ENCODE data around the gene SPHK2.
"Not testable (repeated sequence)": the region's sequence is repeated elsewhere in the genome, so short reads cannot be mapped to it uniquely, and the experiment has no call there.

SPHK2 gene

DNA sequence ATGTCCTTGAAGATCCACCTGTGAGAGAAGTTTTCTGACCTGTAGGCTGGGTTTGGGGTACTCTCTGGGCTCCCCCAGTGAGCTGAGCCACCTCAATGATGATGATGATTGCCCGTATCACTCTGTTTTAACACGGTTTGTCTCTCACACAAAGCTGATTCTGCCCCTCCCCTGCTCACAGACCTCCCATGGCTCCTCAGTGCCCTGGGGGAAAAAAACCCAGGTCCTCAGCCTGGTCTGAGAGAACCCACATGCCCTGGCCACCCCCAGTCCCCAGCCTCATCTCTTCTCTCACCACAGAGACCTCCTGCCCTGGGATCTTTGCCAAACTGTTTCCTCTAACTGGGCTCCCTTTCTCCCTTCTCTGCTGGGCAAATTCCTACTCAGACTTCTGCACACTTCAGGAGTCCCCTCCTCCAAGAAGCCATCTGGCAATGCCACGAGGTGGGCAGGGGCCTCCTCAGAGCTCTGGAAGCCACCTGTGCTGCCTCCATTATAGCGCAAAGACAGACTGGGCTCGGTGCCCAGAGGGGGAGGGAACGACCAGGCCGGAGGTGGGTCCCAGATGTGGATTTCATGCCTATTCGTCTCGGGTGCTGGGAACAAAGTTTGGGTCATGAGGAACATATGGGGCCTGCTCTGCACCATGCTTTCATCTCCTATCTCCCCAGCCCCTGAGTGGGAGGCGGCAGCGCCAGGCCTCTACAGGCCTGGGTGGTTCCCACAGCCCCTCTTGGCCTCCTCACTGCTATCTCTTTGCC lies 35.2 kb downstream of the SPHK2 start:
- Histone ChIP-seq H3K4me2 (ENCODE audit: insufficient read depth, low read length) (no peak overlapping the region), H2AFZ (ENCODE audit: low read depth, low read length) (peak overlapping the region; percentile 57)
- TF ChIP-seq, protein P1, sequence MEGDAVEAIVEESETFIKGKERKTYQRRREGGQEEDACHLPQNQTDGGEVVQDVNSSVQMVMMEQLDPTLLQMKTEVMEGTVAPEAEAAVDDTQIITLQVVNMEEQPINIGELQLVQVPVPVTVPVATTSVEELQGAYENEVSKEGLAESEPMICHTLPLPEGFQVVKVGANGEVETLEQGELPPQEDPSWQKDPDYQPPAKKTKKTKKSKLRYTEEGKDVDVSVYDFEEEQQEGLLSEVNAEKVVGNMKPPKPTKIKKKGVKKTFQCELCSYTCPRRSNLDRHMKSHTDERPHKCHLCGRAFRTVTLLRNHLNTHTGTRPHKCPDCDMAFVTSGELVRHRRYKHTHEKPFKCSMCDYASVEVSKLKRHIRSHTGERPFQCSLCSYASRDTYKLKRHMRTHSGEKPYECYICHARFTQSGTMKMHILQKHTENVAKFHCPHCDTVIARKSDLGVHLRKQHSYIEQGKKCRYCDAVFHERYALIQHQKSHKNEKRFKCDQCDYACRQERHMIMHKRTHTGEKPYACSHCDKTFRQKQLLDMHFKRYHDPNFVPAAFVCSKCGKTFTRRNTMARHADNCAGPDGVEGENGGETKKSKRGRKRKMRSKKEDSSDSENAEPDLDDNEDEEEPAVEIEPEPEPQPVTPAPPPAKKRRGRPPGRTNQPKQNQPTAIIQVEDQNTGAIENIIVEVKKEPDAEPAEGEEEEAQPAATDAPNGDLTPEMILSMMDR (IDR thresholded peaks at IDR 0.05; ENCODE audit: borderline replicate concordance, extremely low read depth, low read length, poor library complexity, severe bottlenecking), result no peak
- TF ChIP-seq EZH2 (IDR thresholded peaks at IDR 0.05; ENCODE audit: borderline replicate concordance, low read depth, low read length, severe bottlenecking), result no peak

GRCh38 chr19:48656840-48657474 lies 37.7 kb downstream of the SPHK2 start:
- Histone ChIP-seq H3K27ac (ENCODE audit: low read length) (no peak overlapping the region), H3K9me3 (ENCODE audit: insufficient read depth, low read length, severe bottlenecking) (no peaks in the 10 kb centered on the region), H3K4me2 (ENCODE audit: insufficient read depth, low read length) (no peak overlapping the region), H3K27me3 (ENCODE audit: insufficient read depth, low read length, poor library complexity) (no peaks in the 10 kb centered on the region), H3K79me2 (ENCODE audit: insufficient read depth, low read length) (no peaks in the 10 kb centered on the region), H3K4me1 (ENCODE audit: insufficient read depth, low read length) (peaks cover 29% of the 10 kb centered on the region), H2AFZ (ENCODE audit: low read depth, low read length) (no peak overlapping the region), H3K36me3 (ENCODE audit: insufficient read depth, low read length) (no peaks in the 10 kb centered on the region), H3K9ac (ENCODE audit: low read depth, low read length) (no peak overlapping the region), H3K4me3 (ENCODE audit: low read depth in 1 of 2, low read length in 2 of 2) (no peak overlapping the region), H4K20me1 (ENCODE audit: insufficient read depth, low read length) (no peaks in the 10 kb centered on the region)
- no peak for ATAC-seq (ENCODE audit: insufficient read depth, low read depth)
- DNase-seq, result no peak
- TF ChIP-seq, protein P1 (IDR thresholded peaks at IDR 0.05; ENCODE audit: borderline replicate concordance, extremely low read depth, low read length, poor library complexity, severe bottlenecking), result no peak

More for the DNA sequence above, 35.2 kb downstream of the SPHK2 start:
- no peak overlapping the region for H3K4me3 ChIP-seq (ENCODE audit: low read depth in 1 of 2, low read length in 2 of 2)
- H3K27me3 ChIP-seq (ENCODE audit: insufficient read depth, low read length, poor library complexity), result no peaks in the 10 kb centered on the region
- no peaks in the 10 kb centered on the region for H3K9me3 ChIP-seq (ENCODE audit: insufficient read depth, low read length, severe bottlenecking)
- H3K79me2 ChIP-seq (ENCODE audit: insufficient read depth, low read length), result no peaks in the 10 kb centered on the region
- H3K36me3 ChIP-seq (ENCODE audit: insufficient read depth, low read length), result no peaks in the 10 kb centered on the region
- H3K4me1 ChIP-seq (ENCODE audit: insufficient read depth, low read length), result peaks cover 14% of the 10 kb centered on the region
- peak overlapping the region; percentile 25; the same call in 1 of the 2 replicates for H3K9ac ChIP-seq (ENCODE audit: low read depth, low read length)
- H4K20me1 ChIP-seq (ENCODE audit: insufficient read depth, low read length), result no peaks in the 10 kb centered on the region
- DNase-seq, result peak; percentile 75
- ATAC-seq (ENCODE audit: insufficient read depth, low read depth), result peak; percentile 80
- peak overlapping the region; percentile 58 for H3K27ac ChIP-seq (ENCODE audit: low read length)

DNA sequence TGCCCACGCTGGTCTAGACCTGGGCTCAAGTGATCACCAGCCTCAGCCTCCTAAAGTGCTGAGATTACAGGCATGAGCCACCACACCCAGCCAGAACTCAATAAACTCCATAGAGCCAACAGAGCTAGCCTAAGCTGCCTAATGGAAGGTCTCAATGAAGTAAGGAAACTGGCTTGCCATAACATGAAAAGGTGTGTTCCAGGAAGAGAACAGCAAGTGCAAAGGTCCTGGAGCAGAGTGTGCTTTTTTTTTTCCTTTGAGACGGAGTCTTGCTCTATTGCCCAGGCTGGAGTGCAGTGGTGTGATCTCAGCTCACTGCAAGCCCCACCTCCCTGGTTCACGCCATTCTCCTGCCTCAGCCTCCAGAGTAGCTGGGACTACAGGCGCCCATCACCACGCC lies 38.5 kb downstream of the SPHK2 start:
- not testable (repeated sequence) for H4K20me1 ChIP-seq (ENCODE audit: insufficient read depth, low read length); H3K27ac ChIP-seq (ENCODE audit: low read length); H3K36me3 ChIP-seq (ENCODE audit: insufficient read depth, low read length); H3K9ac ChIP-seq (ENCODE audit: low read depth, low read length); H3K79me2 ChIP-seq (ENCODE audit: insufficient read depth, low read length); DNase-seq; H2AFZ ChIP-seq (ENCODE audit: low read depth, low read length); H3K27me3 ChIP-seq (ENCODE audit: insufficient read depth, low read length, poor library complexity); H3K4me2 ChIP-seq (ENCODE audit: insufficient read depth, low read length); ATAC-seq (ENCODE audit: insufficient read depth, low read depth); H3K9me3 ChIP-seq (ENCODE audit: insufficient read depth, low read length, severe bottlenecking); H3K4me3 ChIP-seq (ENCODE audit: low read depth in 1 of 2, low read length in 2 of 2)
- H3K4me1 ChIP-seq (ENCODE audit: insufficient read depth, low read length), result peaks cover 29% of the 10 kb centered on the region

DNA sequence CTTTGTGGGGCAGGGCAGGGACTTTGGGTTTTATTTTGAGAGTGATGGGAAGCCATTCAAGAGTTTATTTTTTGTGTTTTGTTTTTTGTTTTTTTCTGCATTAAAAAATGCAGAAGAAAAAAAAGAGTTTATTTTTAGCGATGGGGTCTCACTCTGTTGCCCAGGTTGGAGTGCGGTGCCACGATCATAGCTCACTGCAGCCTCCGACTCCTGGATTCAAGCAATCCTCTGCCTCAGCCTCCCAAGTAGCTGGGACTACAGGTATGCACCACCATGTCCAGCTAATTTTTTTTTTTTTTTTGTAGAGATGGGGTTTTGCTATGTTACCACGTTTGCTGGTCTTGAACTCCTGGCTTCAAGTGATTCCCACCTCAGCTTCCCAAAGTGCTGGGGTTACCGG lies 39.2 kb downstream of the SPHK2 start:
- H3K4me1 ChIP-seq (ENCODE audit: insufficient read depth, low read length), result peaks cover 29% of the 10 kb centered on the region
- H3K4me3 ChIP-seq (ENCODE audit: low read depth in 1 of 2, low read length in 2 of 2), result no peak overlapping the region
- no peaks in the 10 kb centered on the region for H3K27me3 ChIP-seq (ENCODE audit: insufficient read depth, low read length, poor library complexity)
- TF ChIP-seq, protein P1 (IDR thresholded peaks at IDR 0.05; ENCODE audit: borderline replicate concordance, extremely low read depth, low read length, poor library complexity, severe bottlenecking), result no peak
- no peak for TF ChIP-seq EZH2 (IDR thresholded peaks at IDR 0.05; ENCODE audit: borderline replicate concordance, low read depth, low read length, severe bottlenecking)
- no peak overlapping the region for H3K4me2 ChIP-seq (ENCODE audit: insufficient read depth, low read length)
- no peak overlapping the region for H3K27ac ChIP-seq (ENCODE audit: low read length)
- ATAC-seq (ENCODE audit: insufficient read depth, low read depth) (no peak), DNase-seq (no peak)
- no peak overlapping the region for H2AFZ ChIP-seq (ENCODE audit: low read depth, low read length)
- no peaks in the 10 kb centered on the region for H3K9me3 ChIP-seq (ENCODE audit: insufficient read depth, low read length, severe bottlenecking)
- H3K36me3 ChIP-seq (ENCODE audit: insufficient read depth, low read length), result no peaks in the 10 kb centered on the region
- H3K79me2 ChIP-seq (ENCODE audit: insufficient read depth, low read length), result no peaks in the 10 kb centered on the region
- no peaks in the 10 kb centered on the region for H4K20me1 ChIP-seq (ENCODE audit: insufficient read depth, low read length)
- no peak overlapping the region for H3K9ac ChIP-seq (ENCODE audit: low read depth, low read length)

All from DND-41 (cell line).